Thyroid gland (tissue), 4 donors: ENCODE results near the gene TMC8.

Source experiments
- CTCF ChIP-seq, 6 experiments: fragments of 200-600 bp in 3 of 6; fragments of 450-650 bp in 3 of 6; sonication (generic) in 3 of 6; IDR thresholded peaks; one replicate each; pipeline ENCODE4 v1.5.1; 2016 to 2019; ENCODE audit warnings: antibody characterized with exemption in 6 of 6, mild to moderate bottlenecking in 2 of 6, inconsistent platforms in 1 of 6, moderate library complexity in 1 of 6
- POLR2A ChIP-seq, 2 donors: fragments of 450-650 bp; IDR thresholded peaks; one replicate each; pipeline ENCODE4 v1.6.1; 2017; ENCODE audit warnings: antibody characterized with exemption in 2 of 2, mild to moderate bottlenecking in 2 of 2, moderate library complexity in 1 of 2

GRCh38 chr17:78120537-78120936 is 10.0 kb upstream of the TMC8 start:
- no peak for TF ChIP-seq CTCF (IDR thresholded peaks at IDR 0.05)
- no peak for TF ChIP-seq POLR2A (IDR thresholded peaks at IDR 0.05)
